ENCODE measurements around the gene SLC38A7. TPM values are rescaled to one million over a fixed set of nuclear protein-coding genes. Genes with fewer than 3 reads are reported as not detected.

SLC38A7 gene
- total and polyA plus RNA-seq, 2 donors (not counting 3 experiments of a cell fraction or from before 2014, with no cell fraction given): 33.2 to 44.4 TPM

DNA sequence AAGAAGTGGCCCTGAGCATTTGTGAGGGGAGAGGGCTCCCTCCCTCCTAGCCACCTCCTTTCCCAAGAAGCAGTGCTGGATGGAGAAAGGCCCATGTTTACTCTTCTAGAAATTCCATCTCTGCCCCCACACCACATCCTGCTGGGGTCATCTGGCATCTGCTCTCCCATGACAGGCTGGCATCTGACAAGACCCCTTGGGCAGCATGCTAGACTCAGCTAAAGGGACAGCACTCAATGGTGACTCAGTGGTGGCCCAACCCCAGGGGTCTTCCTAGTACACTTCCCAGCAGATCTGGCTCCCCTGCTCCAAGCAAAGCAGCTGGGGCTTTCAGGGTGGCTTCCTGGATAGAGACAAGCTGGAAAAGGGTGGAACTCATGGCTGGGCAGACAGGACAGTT is 14.4 kb downstream of the SLC38A7 start:
- Histone ChIP-seq H3K27me3 (ENCODE audit: control insufficient read depth in 2 of 2, insufficient read depth in 2 of 2, low read length in 2 of 2) (no peaks in the 10 kb centered on the region), H3K36me3 (ENCODE audit: control insufficient read depth in 2 of 2, extremely low read depth in 1 of 2, insufficient read depth in 2 of 2, low read length in 2 of 2) (peaks cover 5 to 19% of the 10 kb centered on the region in 2 experiments), H4K20me1 (replicated peaks; ENCODE audit: control insufficient read depth, extremely low read depth, insufficient read depth, low read length) (no peaks in the 10 kb centered on the region), H3K4me2 (ENCODE audit: insufficient read depth, low read length) (no peak overlapping the region), H2AFZ (ENCODE audit: low read depth, low read length) (no peak overlapping the region), H3K9me3 (replicated peaks; ENCODE audit: control insufficient read depth, insufficient read depth, low read length) (no peaks in the 10 kb centered on the region), H3K9ac (replicated peaks; ENCODE audit: extremely low read depth, insufficient read depth, low read length) (no peak overlapping the region), H3K27ac (ENCODE audit: insufficient read depth, low read depth, low read length) (no peak overlapping the region), H3K9me1 (replicated peaks; ENCODE audit: control insufficient read depth, extremely low read depth, insufficient read depth, low read length) (no peaks in the 10 kb centered on the region), H3K79me2 (ENCODE audit: control insufficient read depth, insufficient read depth, low read length) (no peaks in the 10 kb centered on the region), H3K4me1 (ENCODE audit: control insufficient read depth, extremely low read depth, insufficient read depth, low read length) (no peaks in the 10 kb centered on the region), H3K4me3 (replicated peaks in 1 of 3; ENCODE audit: insufficient read depth in 1 of 3, low read depth in 1 of 3, low read length in 3 of 3) (no peak overlapping the region)
- intact Hi-C loops (cut with micrococcal nuclease): no loop called here
- ChIA-PET POLR2A (no interaction called here), CTCF (interaction anchor here (1.4 kb wide), 1 partner anchor 9 kb away, joined by 4 read pairs; no protein-coding TSS in a partner anchor)
- DNase-seq (ENCODE audit: low read depth, low spot score) (no peak), FAIRE-seq (no peak)
- no TSS peak for BruUV-seq (replicated peaks)
- no peak for TF ChIP-seq GATA2 (IDR thresholded peaks at IDR 0.05; ENCODE audit: insufficient read depth, insufficient read length, low read depth, low read length)
- no peak for TF ChIP-seq JUN (IDR thresholded peaks at IDR 0.05; ENCODE audit: borderline replicate concordance, insufficient read depth, insufficient read length, low read depth)
- no peak for TF ChIP-seq FOS (IDR thresholded peaks at IDR 0.05; ENCODE audit: borderline replicate concordance, insufficient read depth, low read length)
- no peak for TF ChIP-seq MYC (IDR thresholded peaks at IDR 0.05; ENCODE audit: low read depth, low read length)
- TF ChIP-seq POLR2A (IDR thresholded peaks at IDR 0.05; ENCODE audit: low read depth, low read length): no peak
- TF ChIP-seq EZH2 (IDR thresholded peaks at IDR 0.05; ENCODE audit: borderline replicate concordance, low read depth, low read length, severe bottlenecking): no peak
- TF ChIP-seq POLR2AphosphoS5 (IDR thresholded peaks at IDR 0.05; ENCODE audit: insufficient read depth, low read depth, low read length): no peak
- TF ChIP-seq, protein P1, sequence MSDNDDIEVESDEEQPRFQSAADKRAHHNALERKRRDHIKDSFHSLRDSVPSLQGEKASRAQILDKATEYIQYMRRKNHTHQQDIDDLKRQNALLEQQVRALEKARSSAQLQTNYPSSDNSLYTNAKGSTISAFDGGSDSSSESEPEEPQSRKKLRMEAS (IDR thresholded peaks at IDR 0.05; ENCODE audit: insufficient read depth, insufficient read length): no peak
- TF ChIP-seq, protein P2, sequence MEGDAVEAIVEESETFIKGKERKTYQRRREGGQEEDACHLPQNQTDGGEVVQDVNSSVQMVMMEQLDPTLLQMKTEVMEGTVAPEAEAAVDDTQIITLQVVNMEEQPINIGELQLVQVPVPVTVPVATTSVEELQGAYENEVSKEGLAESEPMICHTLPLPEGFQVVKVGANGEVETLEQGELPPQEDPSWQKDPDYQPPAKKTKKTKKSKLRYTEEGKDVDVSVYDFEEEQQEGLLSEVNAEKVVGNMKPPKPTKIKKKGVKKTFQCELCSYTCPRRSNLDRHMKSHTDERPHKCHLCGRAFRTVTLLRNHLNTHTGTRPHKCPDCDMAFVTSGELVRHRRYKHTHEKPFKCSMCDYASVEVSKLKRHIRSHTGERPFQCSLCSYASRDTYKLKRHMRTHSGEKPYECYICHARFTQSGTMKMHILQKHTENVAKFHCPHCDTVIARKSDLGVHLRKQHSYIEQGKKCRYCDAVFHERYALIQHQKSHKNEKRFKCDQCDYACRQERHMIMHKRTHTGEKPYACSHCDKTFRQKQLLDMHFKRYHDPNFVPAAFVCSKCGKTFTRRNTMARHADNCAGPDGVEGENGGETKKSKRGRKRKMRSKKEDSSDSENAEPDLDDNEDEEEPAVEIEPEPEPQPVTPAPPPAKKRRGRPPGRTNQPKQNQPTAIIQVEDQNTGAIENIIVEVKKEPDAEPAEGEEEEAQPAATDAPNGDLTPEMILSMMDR (IDR thresholded peaks at IDR 0.05; ENCODE audit: extremely low read depth in 1 of 2, insufficient read depth in 1 of 2, low read depth in 1 of 2, low read length in 2 of 2): no peak
- dilution Hi-C loops (cut with MboI; ENCODE audit: extremely low pct_ligation_motif_present, low sequenced_read_pairs): no loop called here

Data from endothelial cell of umbilical vein (primary cell).